GM19099 (cell line): ENCODE data around the gene PCDHGA7.
"Not testable (repeated sequence)": the region's sequence is repeated elsewhere in the genome, so short reads cannot be mapped to it uniquely, and the experiment has no call there.

Experiments used
- POLR2A ChIP-seq: IDR thresholded peaks from 3 replicates; pipeline ENCODE4 v1.6.1; 2011; ENCODE audit warnings: low read depth; ENCODE audit not compliant: insufficient read length; ENCODE audit errors: extremely low read depth

Gene PCDHGA7

GRCh38 chr5:141363952-141364660 is 18.4 kb upstream of the PCDHGA7 start, which contains the start of gene PCDHGA5:
PCDHGA5 (plus strand) TSS chr5:141364162; CDS start chr5:141364331, 169 bp downstream.
- no peak for TF ChIP-seq POLR2A

- TF ChIP-seq POLR2A, result no peak
Observed at GRCh38 chr5:141366016-141366896, 16.3 kb upstream of the PCDHGA7 start.

- no peak for TF ChIP-seq POLR2A
Observed at GRCh38 chr5:141369994-141370848, 12.3 kb upstream of the PCDHGA7 start, which contains the start of gene PCDHGB3. PCDHGB3 (plus strand) TSS chr5:141370242; CDS start chr5:141370395, 153 bp downstream.

- TF ChIP-seq POLR2A, result no peak
Observed at GRCh38 chr5:141371572-141372475, 10.7 kb upstream of the PCDHGA7 start.

GRCh38 chr5:141373673-141374317 is 8.7 kb upstream of the PCDHGA7 start, which contains the start of gene PCDHGA6:
PCDHGA6 (plus strand) TSS chr5:141373891; CDS start chr5:141374084, 193 bp downstream.
- TF ChIP-seq POLR2A, result no peak

- no peak for TF ChIP-seq POLR2A
Observed at GRCh38 chr5:141374627-141375026, 7.9 kb upstream of the PCDHGA7 start.

- no peak for TF ChIP-seq POLR2A
Observed at GRCh38 chr5:141383345-141383744, 803 bp downstream of the PCDHGA7 start.

GRCh38 chr5:141384471-141385267 is 2.1 kb downstream of the PCDHGA7 start:
- TF ChIP-seq POLR2A, result no peak

GRCh38 chr5:141387557-141388311 is 5.2 kb downstream of the PCDHGA7 start, which contains the start of gene PCDHGB4:
PCDHGB4 (plus strand) TSS chr5:141387698; CDS start chr5:141387885, 187 bp downstream.
- not testable (repeated sequence) for TF ChIP-seq POLR2A

GRCh38 chr5:141388661-141389060 is 6.1 kb downstream of the PCDHGA7 start:
- no peak for TF ChIP-seq POLR2A

GRCh38 chr5:141389153-141390042 is 6.9 kb downstream of the PCDHGA7 start:
- no peak for TF ChIP-seq POLR2A
